ENCODE results near the gene STAT3. TPM values are rescaled to one million over a fixed set of nuclear protein-coding genes. Genes with fewer than 3 reads are reported as not detected.

The STAT3 gene
- total RNA-seq, result 100 to 1,000 TPM in 3 of 4 donors, 10 to 100 TPM in 1; 88.4 to 203 (median 130) TPM

DNA sequence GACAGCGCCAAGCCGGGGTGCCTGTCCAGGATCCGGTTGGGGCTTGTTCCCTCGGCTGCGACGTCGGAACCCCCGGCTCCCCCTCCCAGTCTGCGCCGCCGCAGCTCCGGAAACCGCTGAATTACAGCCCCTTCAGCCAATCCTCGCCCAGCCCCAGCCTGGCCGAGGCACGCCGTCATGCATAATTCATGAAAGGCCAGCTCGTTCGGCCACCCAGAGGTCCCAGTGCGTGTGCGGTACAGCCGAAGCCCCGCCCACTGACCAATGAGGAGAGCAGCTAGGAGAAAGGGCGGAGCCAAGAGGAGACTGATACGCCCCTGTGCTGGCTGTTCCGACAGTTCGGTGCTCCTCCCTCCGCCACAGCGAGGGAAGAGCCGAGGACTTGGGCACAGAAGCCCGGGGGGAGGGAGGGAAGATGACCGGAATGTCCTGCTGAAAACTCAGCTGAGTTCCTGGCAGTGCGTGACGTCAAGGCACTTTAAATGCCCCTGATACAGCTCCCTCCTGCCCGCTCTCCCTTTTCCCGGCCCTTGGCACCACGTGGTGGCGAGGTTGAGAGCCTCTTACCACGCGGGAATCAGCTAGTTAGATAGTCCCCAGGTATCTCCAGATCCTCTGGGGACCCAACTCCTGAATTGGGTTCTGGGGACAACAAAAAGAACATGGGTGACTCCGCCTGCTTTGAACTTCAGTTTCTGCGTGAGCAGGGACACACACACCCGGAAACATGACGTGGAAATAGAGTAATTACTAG lies at the start of gene STAT3:
Gene STAT3, minus strand, starts transcription at position 62 of the 754 bp plus-strand sequence. CDS start 39,926 bp downstream, outside the sequence.
- TF ChIP-seq POLR2A (IDR thresholded peaks at IDR 0.05), result peak; percentile 96 to 99
- TF ChIP-seq, protein P1, sequence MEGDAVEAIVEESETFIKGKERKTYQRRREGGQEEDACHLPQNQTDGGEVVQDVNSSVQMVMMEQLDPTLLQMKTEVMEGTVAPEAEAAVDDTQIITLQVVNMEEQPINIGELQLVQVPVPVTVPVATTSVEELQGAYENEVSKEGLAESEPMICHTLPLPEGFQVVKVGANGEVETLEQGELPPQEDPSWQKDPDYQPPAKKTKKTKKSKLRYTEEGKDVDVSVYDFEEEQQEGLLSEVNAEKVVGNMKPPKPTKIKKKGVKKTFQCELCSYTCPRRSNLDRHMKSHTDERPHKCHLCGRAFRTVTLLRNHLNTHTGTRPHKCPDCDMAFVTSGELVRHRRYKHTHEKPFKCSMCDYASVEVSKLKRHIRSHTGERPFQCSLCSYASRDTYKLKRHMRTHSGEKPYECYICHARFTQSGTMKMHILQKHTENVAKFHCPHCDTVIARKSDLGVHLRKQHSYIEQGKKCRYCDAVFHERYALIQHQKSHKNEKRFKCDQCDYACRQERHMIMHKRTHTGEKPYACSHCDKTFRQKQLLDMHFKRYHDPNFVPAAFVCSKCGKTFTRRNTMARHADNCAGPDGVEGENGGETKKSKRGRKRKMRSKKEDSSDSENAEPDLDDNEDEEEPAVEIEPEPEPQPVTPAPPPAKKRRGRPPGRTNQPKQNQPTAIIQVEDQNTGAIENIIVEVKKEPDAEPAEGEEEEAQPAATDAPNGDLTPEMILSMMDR (IDR thresholded peaks at IDR 0.05 in 4 of 5, conservative IDR thresholded peaks at IDR 0.05 in 1 of 5), result peak in 1 of 5 experiments; percentile 19
- intact Hi-C loops (cut with DNase I; ENCODE audit: low total_unique reads) (loop anchor here (1.0 kb wide), 3 partner anchors 18 to 70 kb away; partner anchors contain the start of genes ATP6V0A1 and CAVIN1), in situ Hi-C loops (cut with MboI; ENCODE audit: low sequenced_read_pairs in 4 of 4) (no loop called here)
- peaks cover 21 to 34% of the 10 kb centered on the region in 2 donors for H3K4me1 ChIP-seq
- no peaks in the 10 kb centered on the region for H3K9me3 ChIP-seq
- peak within 1 kb of the TSS; percentile 93 to 98 (median 96) for H3K4me3 ChIP-seq
- no peaks in the 10 kb centered on the region for H3K27me3 ChIP-seq
- H3K36me3 ChIP-seq, result no peaks in the 10 kb centered on the region
- DNase-seq, result peak; percentile 100
- peak within 1 kb of the TSS; percentile 98 to 99 (median 99) for H3K27ac ChIP-seq
- peak; percentile 87 to 94 for ATAC-seq

DNA sequence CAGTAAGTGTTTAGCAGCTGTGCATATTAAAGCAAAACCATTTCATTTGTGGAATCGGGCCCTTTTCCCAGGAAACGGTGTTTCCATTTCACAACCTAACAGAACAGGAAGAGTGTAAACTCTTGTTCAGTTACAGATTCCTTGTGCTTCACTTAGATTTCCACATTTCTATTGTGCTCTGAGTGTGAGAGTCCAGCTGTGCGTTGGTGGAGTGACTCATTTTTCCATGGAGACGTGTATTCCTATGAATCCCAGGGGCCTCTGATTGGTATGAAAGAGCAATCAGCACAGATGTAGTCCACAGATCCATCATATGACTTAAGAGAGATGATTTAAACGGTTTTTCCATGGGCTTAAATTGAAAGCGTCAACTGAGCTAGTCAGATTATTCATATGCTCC lies 48.1 kb upstream of the STAT3 start:
- intact Hi-C loops (cut with DNase I; ENCODE audit: low total_unique reads) (no loop called here), in situ Hi-C loops (cut with MboI; ENCODE audit: low sequenced_read_pairs in 4 of 4) (no loop called here)
- DNase-seq (peak in 1 of 2 donors; percentile 62), ATAC-seq (peak; percentile 88 to 93)
- Histone ChIP-seq H3K27me3 (no peaks in the 10 kb centered on the region), H3K27ac (peak overlapping the region; percentile 70 to 77 (median 72)), H3K9me3 (no peaks in the 10 kb centered on the region), H3K36me3 (no peaks in the 10 kb centered on the region), H3K4me3 (no peak overlapping the region), H3K4me1 (peaks cover 4 to 8% of the 10 kb centered on the region in 2 donors)
- TF ChIP-seq, protein P1 (IDR thresholded peaks at IDR 0.05 in 4 of 5, conservative IDR thresholded peaks at IDR 0.05 in 1 of 5), result no peak
- peak in 1 of 2 donors; percentile 5 for TF ChIP-seq POLR2A (IDR thresholded peaks at IDR 0.05)

DNA sequence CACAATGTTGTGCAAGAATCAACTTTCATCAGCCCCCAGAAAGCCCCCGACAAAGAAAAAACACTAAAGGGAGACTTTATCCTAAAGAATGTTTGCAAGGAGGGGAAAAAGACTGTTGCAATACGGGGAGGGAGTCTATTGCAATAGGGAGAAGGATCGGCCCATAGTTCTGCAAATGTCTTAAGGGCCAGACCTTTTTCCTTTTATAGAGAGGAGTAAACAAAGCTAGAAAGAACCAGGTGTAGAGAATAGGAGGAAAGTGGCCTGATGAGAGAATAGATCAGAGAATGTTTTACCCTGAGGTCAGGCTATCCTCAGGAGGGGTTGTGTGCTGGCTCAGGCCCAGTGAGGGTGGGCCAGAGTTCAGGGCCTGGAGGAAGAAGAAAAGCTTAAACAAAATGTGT lies 43.5 kb upstream of the STAT3 start:
- in situ Hi-C loops (cut with MboI; ENCODE audit: low sequenced_read_pairs in 4 of 4) (no loop called here), intact Hi-C loops (cut with DNase I; ENCODE audit: low total_unique reads) (no loop called here)
- H3K36me3 ChIP-seq, result no peaks in the 10 kb centered on the region
- no peak overlapping the region for H3K4me3 ChIP-seq
- H3K27me3 ChIP-seq, result no peaks in the 10 kb centered on the region
- ATAC-seq (no peak), DNase-seq (no peak)
- H3K4me1 ChIP-seq, result peaks cover 9 to 14% of the 10 kb centered on the region in 2 donors
- peak overlapping the region; percentile 18 to 45 (median 44) for H3K27ac ChIP-seq
- no peaks in the 10 kb centered on the region for H3K9me3 ChIP-seq
- TF ChIP-seq POLR2A (IDR thresholded peaks at IDR 0.05), result no peak
- TF ChIP-seq, protein P1 (IDR thresholded peaks at IDR 0.05 in 4 of 5, conservative IDR thresholded peaks at IDR 0.05 in 1 of 5), result no peak

DNA sequence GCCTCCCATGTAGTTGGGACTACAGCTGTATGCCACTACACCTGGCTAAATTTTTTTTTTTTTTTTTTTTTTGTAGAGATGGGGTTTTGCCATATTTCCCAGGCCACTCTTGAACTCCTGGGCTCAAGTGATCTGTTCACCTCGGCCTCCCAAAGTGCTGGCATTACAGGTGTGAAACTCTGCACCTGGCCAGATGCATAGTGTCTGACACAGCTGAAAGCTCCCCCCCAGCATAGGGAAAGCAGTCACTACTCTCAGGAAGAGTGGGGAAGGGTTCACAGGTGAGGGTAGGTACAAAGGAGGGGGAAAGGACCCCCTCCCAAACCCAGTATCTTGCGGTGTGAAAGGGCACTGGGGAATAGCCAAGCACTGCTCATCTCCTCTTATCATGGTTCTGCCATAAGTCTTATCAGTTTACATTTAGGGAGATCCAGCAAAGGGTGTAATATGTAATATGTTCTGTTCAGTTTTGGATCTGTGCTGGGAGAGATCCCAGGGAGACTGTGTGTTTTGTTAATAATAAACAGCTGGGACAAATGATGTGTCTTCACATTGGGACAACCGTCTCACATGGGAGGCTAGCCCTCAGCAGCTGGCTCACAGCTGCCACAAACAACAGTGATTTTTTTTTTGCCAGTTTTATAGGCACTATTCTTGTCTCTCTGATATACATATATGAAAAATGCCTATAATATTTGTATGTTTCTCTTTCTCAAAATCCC lies 41.6 kb upstream of the STAT3 start:
- Histone ChIP-seq H3K27me3 (no peaks in the 10 kb centered on the region), H3K4me1 (peaks cover 9 to 19% of the 10 kb centered on the region in 2 donors), H3K9me3 (no peaks in the 10 kb centered on the region), H3K27ac (no peak overlapping the region), H3K36me3 (no peaks in the 10 kb centered on the region), H3K4me3 (no peak overlapping the region)
- no peak for DNase-seq
- intact Hi-C loops (cut with DNase I; ENCODE audit: low total_unique reads), result no loop called here
- peak in 1 of 2 donors; percentile 39 for ATAC-seq
- in situ Hi-C loops (cut with MboI; ENCODE audit: low sequenced_read_pairs in 4 of 4), result no loop called here
- TF ChIP-seq, protein P1 (IDR thresholded peaks at IDR 0.05 in 4 of 5, conservative IDR thresholded peaks at IDR 0.05 in 1 of 5), result no peak
- no peak for TF ChIP-seq POLR2A (IDR thresholded peaks at IDR 0.05)
